ENCODE data around the gene POU2AF3.

DNA sequence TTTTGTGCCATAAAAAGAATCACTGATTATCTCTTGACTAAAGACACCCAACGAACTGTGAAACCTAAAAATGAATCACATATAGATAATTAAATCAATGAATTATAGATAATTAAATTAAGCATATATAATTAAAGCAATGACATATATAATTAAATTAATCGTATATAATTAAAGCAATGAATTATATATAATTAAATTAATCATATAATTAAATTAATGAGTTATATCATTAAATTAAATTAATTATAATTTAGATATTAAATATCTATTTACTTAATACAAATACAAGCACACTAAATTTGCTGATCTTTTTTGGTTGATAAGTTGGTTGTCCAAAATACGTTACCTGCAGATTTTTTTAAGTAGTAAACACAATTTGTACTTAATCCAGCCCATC, 49.8 kb downstream of the POU2AF3 start:
- no peak for TF ChIP-seq EZH2 (IDR thresholded peaks at IDR 0.05)
- no peak for TF ChIP-seq POLR2AphosphoS5 (IDR thresholded peaks at IDR 0.05; ENCODE audit: borderline replicate concordance, low read depth, low read length)
- TF ChIP-seq FOXP2 (optimal IDR thresholded peaks at IDR 0.05; ENCODE audit: control extremely low read depth, extremely low read length, insufficient read depth) = no peak

All from SK-N-MC (cell line).